Esophagus muscularis mucosa (tissue), 3 donors: ENCODE data around the gene MAD1L1.

ENCODE experiments used
- CTCF ChIP-seq, 3 experiments: fragments of 200-600 bp in 2 of 3; fragments of 450-650 bp in 1 of 3; sonication (generic) in 2 of 3; IDR thresholded peaks; one replicate each; pipeline ENCODE4 v1.5.1; 2017 to 2019; ENCODE audit warnings: antibody characterized with exemption in 3 of 3, mild to moderate bottlenecking in 2 of 3, moderate library complexity in 1 of 3
- POLR2AphosphoS5 ChIP-seq, 2 donors: sonication (generic); formaldehyde crosslinking; IDR thresholded peaks; one replicate each; pipeline ENCODE4 v1.6.1; 2017; ENCODE audit warnings: antibody characterized with exemption in 2 of 2

DNA sequence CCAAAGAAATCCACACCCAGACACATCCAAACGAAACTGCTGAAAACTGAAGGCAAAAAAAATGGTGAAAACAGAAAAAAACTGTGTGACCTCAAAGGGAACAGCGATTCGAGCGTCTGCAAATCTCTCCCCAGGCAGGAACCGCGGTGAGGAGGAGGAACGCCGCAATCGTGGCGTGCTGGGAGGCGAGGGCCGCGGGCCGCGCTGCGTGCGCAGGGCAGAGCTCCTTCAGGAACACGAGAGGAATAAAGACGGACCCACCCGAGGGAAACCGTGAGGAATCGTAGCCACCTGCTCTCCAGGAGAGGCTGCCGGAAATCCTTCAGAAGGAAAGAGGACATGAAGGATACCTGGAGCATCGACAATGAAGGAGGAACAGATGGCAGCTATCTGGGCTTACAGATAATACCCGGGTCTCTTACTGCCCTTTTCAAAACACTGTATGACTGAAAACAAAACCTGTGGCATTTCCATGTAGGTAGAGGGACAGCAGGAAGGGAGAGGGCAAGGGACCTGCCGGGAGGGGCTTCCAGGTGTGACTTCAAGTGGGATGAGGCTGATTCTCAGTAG, 266.0 kb downstream of the MAD1L1 start:
- TF ChIP-seq CTCF (IDR thresholded peaks at IDR 0.05) (no peak), POLR2AphosphoS5 (IDR thresholded peaks at IDR 0.05) (no peak)
